Neuronal stem cell (in vitro differentiated cells): ENCODE results near the gene WASHC4.

Source experiments
- DNase-seq: peaks from one replicate; pipeline ENCODE4 v3.0.0-alpha.2; 2013; ENCODE audit warnings: low spot score
- H2AFZ ChIP-seq: one replicate; pipeline ENCODE4 v1.6.1; 2013; ENCODE audit warnings: mild to moderate bottlenecking, low read length, inconsistent platforms
- H2AK5ac ChIP-seq: 2 replicates; pipeline ENCODE4 v1.6.1; 2013; ENCODE audit warnings: low read depth, mild to moderate bottlenecking, inconsistent platforms, low read length, moderate library complexity, mixed read lengths
- H2BK120ac ChIP-seq: 2 replicates; pipeline ENCODE4 v1.6.1; 2013; ENCODE audit warnings: low read depth, mild to moderate bottlenecking, inconsistent platforms, low read length, moderate library complexity, mixed read lengths
- H2BK12ac ChIP-seq: one replicate; pipeline ENCODE4 v1.6.1; 2013; ENCODE audit warnings: low read length, inconsistent platforms
- H2BK15ac ChIP-seq: 2 replicates; pipeline ENCODE4 v1.6.1; 2013; ENCODE audit warnings: mild to moderate bottlenecking, low read length, inconsistent platforms, mixed read lengths
- H2BK5ac ChIP-seq: one replicate; pipeline ENCODE4 v1.6.1; 2013; ENCODE audit warnings: inconsistent platforms, mild to moderate bottlenecking, low read length, moderate library complexity
- H3K14ac ChIP-seq: one replicate; pipeline ENCODE4 v1.6.1; 2013; ENCODE audit warnings: low read length, inconsistent platforms
- H3K18ac ChIP-seq: 2 replicates; pipeline ENCODE4 v1.6.1; 2013; ENCODE audit warnings: low read length, inconsistent platforms
- H3K23ac ChIP-seq: 2 replicates; pipeline ENCODE4 v1.6.1; 2013; ENCODE audit warnings: low read depth, mild to moderate bottlenecking, mixed read lengths, low read length, inconsistent platforms; ENCODE audit not compliant: poor library complexity
- H3K27ac ChIP-seq: replicated peaks from 3 replicates; pipeline ENCODE4 v1.5.1; 2013; ENCODE audit warnings: low read length, inconsistent platforms
- H3K27me3 ChIP-seq, 3 experiments: 2 replicates each; pipeline ENCODE4 v1.6.1; 2013; ENCODE audit warnings: low read length in 3 of 3, mild to moderate bottlenecking in 2 of 3, inconsistent platforms in 1 of 3, low read depth in 1 of 3, mixed read lengths in 1 of 3, moderate library complexity in 1 of 3; ENCODE audit not compliant: control insufficient read depth in 3 of 3, insufficient read depth in 3 of 3
- H3K36me3 ChIP-seq, 2 donors: replicated peaks in 1 of 2; 2 replicates each; pipeline ENCODE4 v1.6.1; 2013; ENCODE audit warnings: low read length in 2 of 2; ENCODE audit not compliant: control insufficient read depth in 2 of 2, insufficient read depth in 2 of 2
- H3K4ac ChIP-seq: 2 replicates; pipeline ENCODE4 v1.6.1; 2013; ENCODE audit warnings: inconsistent platforms, mild to moderate bottlenecking, low read length, moderate library complexity
- H3K4me1 ChIP-seq, 2 donors: 1 replicate in 1 of 2; 2 replicates in 1 of 2; pipeline ENCODE4 v1.6.1; 2013; ENCODE audit warnings: low read length in 2 of 2, low read depth in 1 of 2; ENCODE audit not compliant: control insufficient read depth in 2 of 2, insufficient read depth in 1 of 2
- H3K4me2 ChIP-seq: one replicate; pipeline ENCODE4 v1.6.1; 2013; ENCODE audit warnings: mild to moderate bottlenecking, low read length, inconsistent platforms; ENCODE audit not compliant: insufficient read depth, poor library complexity, severe bottlenecking
- H3K4me3 ChIP-seq, 2 donors: 2 replicates each; pipeline ENCODE4 v1.5.1; 2013; ENCODE audit warnings: low read length in 2 of 2, mild to moderate bottlenecking in 2 of 2, inconsistent platforms in 1 of 2, moderate library complexity in 1 of 2
- H3K79me1 ChIP-seq: one replicate; pipeline ENCODE4 v1.6.1; 2013; ENCODE audit warnings: low read depth, mild to moderate bottlenecking, inconsistent platforms, low read length, moderate library complexity
- H3K9ac ChIP-seq: one replicate; pipeline ENCODE4 v1.6.1; 2013; ENCODE audit warnings: mild to moderate bottlenecking, low read depth, low read length, inconsistent platforms; ENCODE audit not compliant: poor library complexity
- H3K9me3 ChIP-seq, 2 donors: replicated peaks in 1 of 2; 2 replicates each; pipeline versions ENCODE3 to v1.6.1; 2013; ENCODE audit warnings: low read length in 2 of 2, mild to moderate bottlenecking in 2 of 2, inconsistent platforms in 1 of 2, low read depth in 1 of 2, mixed read lengths in 1 of 2, moderate library complexity in 1 of 2; ENCODE audit not compliant: control insufficient read depth in 2 of 2, insufficient read depth in 1 of 2
- H4K8ac ChIP-seq: one replicate; pipeline ENCODE4 v1.6.1; 2013; ENCODE audit warnings: low read depth, mild to moderate bottlenecking, inconsistent platforms, low read length, moderate library complexity
- H4K91ac ChIP-seq: one replicate; pipeline ENCODE4 v1.6.1; 2013; ENCODE audit warnings: low read length, low read depth, mild to moderate bottlenecking, inconsistent platforms; ENCODE audit not compliant: poor library complexity
- WGBS, 2 donors: extraction: QIAGEN DNeasy Blood & Tissue Kit; methylation state at CpG; one replicate each; pipeline ENCODE4 v1.1.7; 2013; ENCODE audit warnings: missing lambda C conversion rate in 2 of 2, mixed read lengths in 1 of 2; ENCODE audit not compliant: insufficient read length in 2 of 2, insufficient replicate concordance in 1 of 2; ENCODE audit errors: extremely low coverage in 2 of 2; 5-methylcytosine and 5-hydroxymethylcytosine counted together

Gene WASHC4

GRCh38 chr12:105204127-105204526 lies 96.6 kb downstream of the WASHC4 start:
- H3K4me3 ChIP-seq, result no peak overlapping the region
- no CpG with 5 or more reads among the region's 8 CpGs for WGBS, 2 donors
- H3K23ac ChIP-seq, result no peak overlapping the region
- no peak overlapping the region for H3K14ac ChIP-seq
- H3K4me1 ChIP-seq, result peaks cover 0 to 2% of the 10 kb centered on the region in 2 donors
- H4K91ac ChIP-seq, result no peak overlapping the region
- no peak overlapping the region for H3K27ac ChIP-seq
- H2BK15ac ChIP-seq, result no peak overlapping the region
- no peaks in the 10 kb centered on the region for H3K79me1 ChIP-seq
- no peak overlapping the region for H2BK12ac ChIP-seq
- no peak overlapping the region for H3K4ac ChIP-seq
- no peak overlapping the region for H2BK5ac ChIP-seq
- peaks cover 23 to 95% of the 10 kb centered on the region in 2 donors for H3K36me3 ChIP-seq
- no peak overlapping the region for H3K9ac ChIP-seq
- no peak overlapping the region for H2AK5ac ChIP-seq
- no peak overlapping the region for H3K4me2 ChIP-seq
- H4K8ac ChIP-seq, result no peak overlapping the region
- no peaks in the 10 kb centered on the region for H3K27me3 ChIP-seq
- H2AFZ ChIP-seq, result no peak overlapping the region
- H2BK120ac ChIP-seq, result no peak overlapping the region
- no peak overlapping the region for H3K18ac ChIP-seq
- H3K9me3 ChIP-seq, result no peaks in the 10 kb centered on the region
- no peak for DNase-seq

- Histone ChIP-seq H3K27ac (no peak overlapping the region), H2BK120ac (no peak overlapping the region), H2BK12ac (no peak overlapping the region), H2AK5ac (no peak overlapping the region), H3K27me3 (no peaks in the 10 kb centered on the region), H3K36me3 (peaks cover 23 to 99% of the 10 kb centered on the region in 2 donors), H3K18ac (no peak overlapping the region), H3K9me3 (no peaks in the 10 kb centered on the region), H3K4me3 (no peak overlapping the region), H3K4ac (no peak overlapping the region), H4K8ac (no peak overlapping the region), H3K79me1 (no peaks in the 10 kb centered on the region), H2BK5ac (no peak overlapping the region), H3K9ac (no peak overlapping the region), H2AFZ (no peak overlapping the region), H3K4me2 (no peak overlapping the region), H3K4me1 (peaks cover 0 to 2% of the 10 kb centered on the region in 2 donors), H3K14ac (no peak overlapping the region), H2BK15ac (no peak overlapping the region), H3K23ac (no peak overlapping the region), H4K91ac (no peak overlapping the region)
- WGBS, 2 donors, result no CpG with 5 or more reads among the region's 6 CpGs
- no peak for DNase-seq
Measured at GRCh38 chr12:105204916-105205315, 97.4 kb downstream of the WASHC4 start.

- Histone ChIP-seq H3K9ac (no peak overlapping the region), H2BK120ac (no peak overlapping the region), H3K14ac (no peak overlapping the region), H4K91ac (no peak overlapping the region), H2AK5ac (no peak overlapping the region), H2BK12ac (no peak overlapping the region), H3K4me2 (no peak overlapping the region), H3K4me1 (peaks cover 0 to 2% of the 10 kb centered on the region in 2 donors), H2BK15ac (no peak overlapping the region), H2BK5ac (no peak overlapping the region), H3K27ac (no peak overlapping the region), H3K27me3 (no peaks in the 10 kb centered on the region), H3K18ac (no peak overlapping the region), H3K79me1 (no peaks in the 10 kb centered on the region), H3K9me3 (no peaks in the 10 kb centered on the region), H3K23ac (no peak overlapping the region), H3K36me3 (peaks cover 23 to 97% of the 10 kb centered on the region in 2 donors), H2AFZ (no peak overlapping the region), H4K8ac (peak overlapping the region; percentile 17), H3K4me3 (no peak overlapping the region), H3K4ac (no peak overlapping the region)
- WGBS, 2 donors, result no CpG with 5 or more reads among the region's 10 CpGs
- no peak for DNase-seq
Measured at GRCh38 chr12:105205322-105206048, 98.0 kb downstream of the WASHC4 start.

GRCh38 chr12:105206686-105207374 lies 99.3 kb downstream of the WASHC4 start:
- H3K9me3 ChIP-seq, result no peaks in the 10 kb centered on the region
- no peak overlapping the region for H3K4me3 ChIP-seq
- no peak overlapping the region for H2BK12ac ChIP-seq
- H2BK5ac ChIP-seq, result no peak overlapping the region
- no peak overlapping the region for H3K4ac ChIP-seq
- no peak overlapping the region for H3K18ac ChIP-seq
- no peak overlapping the region for H3K14ac ChIP-seq
- H2BK120ac ChIP-seq, result no peak overlapping the region
- no peak for DNase-seq
- no peak overlapping the region for H3K23ac ChIP-seq
- H3K9ac ChIP-seq, result no peak overlapping the region
- no peak overlapping the region for H2AK5ac ChIP-seq
- H4K91ac ChIP-seq, result no peak overlapping the region
- H3K36me3 ChIP-seq, result peaks cover 25 to 96% of the 10 kb centered on the region in 2 donors
- no CpG with 5 or more reads among the region's 16 CpGs for WGBS, 2 donors
- H3K79me1 ChIP-seq, result no peaks in the 10 kb centered on the region
- no peak overlapping the region for H2BK15ac ChIP-seq
- no peaks in the 10 kb centered on the region for H3K27me3 ChIP-seq
- H3K27ac ChIP-seq, result no peak overlapping the region
- H2AFZ ChIP-seq, result no peak overlapping the region
- H4K8ac ChIP-seq, result no peak overlapping the region
- H3K4me2 ChIP-seq, result no peak overlapping the region
- no peaks in the 10 kb centered on the region for H3K4me1 ChIP-seq
